Skin epidermis (tissue), 12 donors: ENCODE measurements around the gene SAMD4B.
A peak's percentile ranks its signal among the peaks of the same experiment; 100 is the strongest.
"Not testable (repeated sequence)": the region's sequence is repeated elsewhere in the genome, so short reads cannot be mapped to it uniquely, and the experiment has no call there.

ENCODE experiments used
- H3K27ac ChIP-seq, 21 experiments: fragments of 200-600 bp; sonication (generic) in 11 of 21; one replicate each; pipeline ENCODE4 v1.5.0; 2020; ENCODE audit warnings: mild to moderate bottlenecking in 3 of 21, inconsistent platforms in 2 of 21, moderate library complexity in 2 of 21
- H3K4me3 ChIP-seq, 7 experiments: fragments of 200-600 bp; sonication (generic) in 2 of 7; one replicate each; pipeline ENCODE4 v1.5.0; 2020; ENCODE audit warnings: inconsistent platforms in 2 of 7, mild to moderate bottlenecking in 2 of 7, moderate library complexity in 1 of 7

The SAMD4B gene

GRCh38 chr19:39308531-39309304 is 33.5 kb upstream of the SAMD4B start:
- H3K4me3 ChIP-seq, result no peak overlapping the region
- no peak overlapping the region for H3K27ac ChIP-seq

DNA sequence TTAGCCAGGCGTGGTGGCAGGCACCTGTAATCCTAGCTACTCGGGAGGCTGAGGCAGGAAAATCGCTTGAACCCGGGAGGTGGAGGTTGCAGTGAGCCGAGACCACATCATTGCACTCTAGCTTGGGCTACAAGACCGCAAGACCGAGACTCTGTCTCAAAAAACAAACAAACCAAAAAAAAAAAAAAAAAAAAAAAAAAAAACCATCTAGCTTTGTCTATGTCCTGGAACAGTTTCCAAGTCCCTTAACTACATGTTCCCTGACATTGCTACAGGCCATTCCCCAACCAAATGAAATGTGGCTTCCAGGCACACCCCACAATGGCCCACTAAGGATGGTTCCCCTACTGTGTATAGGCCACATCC is 32.9 kb upstream of the SAMD4B start:
- not testable (repeated sequence) for H3K27ac ChIP-seq, H3K4me3 ChIP-seq

DNA sequence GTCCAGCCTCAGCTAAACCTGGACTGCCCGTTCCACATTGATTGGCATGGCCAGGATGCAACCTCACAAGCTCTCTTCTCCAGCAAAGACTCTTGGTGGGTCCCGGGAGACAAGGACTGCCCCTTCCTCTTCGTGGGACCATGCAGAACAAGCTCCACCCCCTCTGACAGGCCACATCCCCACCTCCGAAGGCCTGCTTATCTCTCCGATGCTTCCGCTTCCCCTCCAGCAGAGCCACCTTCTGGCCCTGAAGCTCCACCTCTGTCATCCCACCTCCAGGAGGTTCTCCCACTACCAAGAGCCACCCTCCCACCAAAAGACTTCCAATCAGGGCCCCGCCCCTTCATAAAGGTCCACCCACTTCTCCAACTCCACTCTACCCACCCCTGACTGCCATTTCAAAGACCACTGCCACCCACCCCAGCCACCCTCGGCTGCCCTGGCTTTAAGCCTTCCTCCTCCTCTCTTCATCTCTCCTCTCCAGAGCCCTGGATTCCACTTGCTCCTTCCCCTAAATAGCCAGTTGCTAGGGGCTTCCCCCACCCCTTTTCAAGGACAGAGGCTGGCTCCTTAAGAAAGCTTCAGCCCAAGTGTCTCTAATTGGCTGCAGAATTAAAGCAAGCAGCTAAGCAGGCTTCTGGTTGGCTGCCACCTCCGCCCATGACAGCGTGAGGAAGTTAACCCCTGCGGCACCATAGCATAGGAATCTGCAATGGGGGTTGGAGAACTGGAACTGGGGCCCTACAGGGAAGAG is 31.5 kb upstream of the SAMD4B start:
- no peak overlapping the region for H3K27ac ChIP-seq
- no peak overlapping the region for H3K4me3 ChIP-seq

DNA sequence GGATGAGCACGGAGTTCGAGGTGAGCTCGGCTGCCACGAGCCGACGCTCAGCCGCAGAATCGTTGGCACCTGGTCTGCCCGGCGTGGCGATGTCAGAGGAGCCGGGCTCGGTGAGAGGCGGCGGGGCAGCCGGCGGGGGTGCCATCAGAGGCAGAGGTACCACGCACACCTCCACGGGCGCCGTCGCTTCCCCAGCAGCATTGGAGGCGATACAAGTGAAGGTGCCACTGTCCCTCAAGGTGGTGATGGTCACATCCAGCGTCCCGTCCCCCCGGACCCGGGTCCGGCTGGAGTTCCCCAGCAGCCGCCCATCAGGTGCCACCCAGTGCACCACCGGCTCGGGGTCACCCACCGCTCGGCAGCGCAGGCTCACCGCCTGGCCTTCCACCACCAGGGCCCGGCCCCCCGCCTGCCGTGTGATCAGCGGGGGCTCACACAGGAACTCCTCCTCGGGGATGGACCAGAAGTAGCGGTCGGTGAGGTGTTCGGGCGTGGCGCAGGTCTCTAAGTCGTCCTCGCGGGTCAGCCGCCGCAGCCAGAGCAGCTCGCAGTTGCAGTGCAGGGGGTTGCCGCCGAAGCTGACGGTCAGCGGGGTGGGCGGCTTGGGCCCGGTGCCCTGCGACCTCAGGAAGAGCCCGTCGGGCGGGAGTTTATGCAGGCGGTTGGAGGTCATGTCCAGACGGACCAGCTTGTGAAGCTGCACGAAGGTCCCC is 28.0 kb upstream of the SAMD4B start:
- no peak overlapping the region for H3K27ac ChIP-seq
- H3K4me3 ChIP-seq, result no peak overlapping the region

GRCh38 chr19:39315933-39316332 is 26.3 kb upstream of the SAMD4B start:
- Histone ChIP-seq H3K4me3 (no peak overlapping the region), H3K27ac (no peak overlapping the region)

DNA sequence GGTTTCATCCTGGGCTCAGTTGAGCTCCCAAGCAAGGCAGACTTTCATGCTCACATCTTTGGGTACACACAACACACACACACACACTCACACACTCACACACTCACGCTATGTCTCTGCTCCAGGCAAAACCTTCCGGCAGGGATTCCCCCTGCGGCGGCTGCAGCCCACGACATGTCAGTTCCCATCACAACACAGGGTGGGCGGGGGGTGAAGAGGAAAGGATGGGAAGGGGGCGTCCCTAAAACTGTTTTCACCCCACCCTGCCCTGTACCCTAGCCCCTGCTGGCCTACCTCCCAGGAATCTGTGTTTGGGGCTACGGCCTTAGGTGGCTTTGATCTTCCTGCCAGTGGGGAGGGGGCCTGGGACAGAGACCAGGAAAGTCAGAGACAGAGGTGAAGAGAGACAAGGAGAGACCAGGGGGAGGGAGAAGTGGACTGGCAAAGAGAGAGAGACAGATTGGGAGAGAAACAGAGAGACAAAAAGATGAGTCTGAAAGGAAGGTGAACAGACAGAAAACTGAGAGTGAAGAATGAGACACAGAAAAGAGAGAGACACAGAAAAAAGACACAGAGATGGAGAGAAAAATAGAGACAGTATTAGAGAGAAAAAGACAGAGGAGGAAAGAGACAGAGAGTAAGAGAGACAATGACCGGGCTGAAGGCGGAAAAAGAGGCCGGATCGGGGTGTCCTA is 25.4 kb upstream of the SAMD4B start:
- Histone ChIP-seq H3K4me3 (no peak overlapping the region), H3K27ac (no peak overlapping the region)

DNA sequence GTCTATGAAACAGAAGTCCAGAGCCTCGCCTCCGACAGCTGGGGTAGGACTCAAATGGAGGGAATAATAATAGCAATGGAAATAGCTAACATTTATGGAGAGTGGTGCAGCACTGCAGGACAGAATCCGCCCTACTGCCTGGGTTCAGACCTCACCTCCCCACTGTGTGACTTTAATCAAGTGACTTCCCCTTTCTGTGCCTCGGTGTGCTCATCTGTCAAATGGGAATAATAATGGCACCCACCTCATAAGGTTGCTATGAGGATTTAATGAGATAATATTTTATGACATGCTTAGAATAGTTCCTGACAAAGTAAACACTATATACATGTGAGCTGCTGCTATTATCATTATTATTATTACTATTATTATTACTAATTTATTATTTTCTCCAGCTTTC is 24.7 kb upstream of the SAMD4B start:
- H3K27ac ChIP-seq, result no peak overlapping the region
- no peak overlapping the region for H3K4me3 ChIP-seq

GRCh38 chr19:39318071-39318470 is 24.1 kb upstream of the SAMD4B start:
- Histone ChIP-seq H3K27ac (no peak overlapping the region), H3K4me3 (no peak overlapping the region)

DNA sequence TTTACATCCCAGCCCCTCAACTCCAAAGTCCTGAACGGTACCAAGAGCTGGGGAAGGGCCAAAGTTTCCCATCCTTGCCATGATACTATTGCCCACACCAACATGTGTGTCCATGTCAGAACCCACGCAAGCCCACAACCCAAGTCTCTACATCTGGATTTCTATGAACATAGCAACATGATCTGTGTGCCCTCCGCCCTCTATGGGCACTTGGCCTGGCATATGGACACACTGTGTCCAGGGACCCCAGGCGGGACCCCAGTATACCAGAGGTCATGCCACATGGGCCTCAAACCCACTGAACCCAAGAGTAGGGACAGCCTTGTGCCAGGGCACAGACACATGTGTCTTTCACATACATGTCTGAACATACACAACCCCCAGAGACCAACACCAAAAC is 23.5 kb upstream of the SAMD4B start:
- Histone ChIP-seq H3K4me3 (no peak overlapping the region), H3K27ac (no peak overlapping the region)

DNA sequence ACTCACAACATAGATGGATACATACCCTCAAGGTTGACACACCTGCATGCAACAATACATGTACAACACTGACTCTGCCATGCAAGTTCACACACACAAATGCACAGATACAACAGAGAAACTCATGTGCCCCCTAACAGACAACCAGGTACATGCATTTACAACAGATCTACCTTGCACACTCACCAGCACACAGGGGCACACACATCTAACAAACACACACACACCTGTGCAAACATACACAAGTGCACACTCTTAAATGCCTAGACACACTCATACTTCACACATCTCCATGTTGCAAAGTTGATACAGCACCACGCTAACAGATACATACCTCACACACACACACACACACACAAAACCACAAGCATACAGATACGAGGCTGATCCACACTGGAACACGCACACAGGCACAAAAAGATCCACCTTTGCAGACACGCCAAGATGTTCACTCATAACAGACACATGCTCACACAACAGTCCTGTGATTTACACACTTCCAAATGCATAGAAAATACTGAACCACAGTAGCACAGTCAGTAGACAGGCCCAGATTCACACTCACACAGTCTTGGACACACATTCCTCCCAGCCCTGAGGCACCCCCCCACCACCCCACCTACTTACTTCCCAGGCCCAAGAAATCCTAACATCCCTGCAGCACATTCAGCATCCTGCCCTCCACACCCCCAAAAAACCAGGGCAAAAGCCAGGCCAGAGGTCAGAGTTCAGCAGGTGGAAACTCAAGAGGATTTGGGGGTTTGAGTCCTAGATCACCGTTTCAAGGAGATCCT is 22.9 kb upstream of the SAMD4B start:
- peak overlapping the region in 1 of 7 experiments; percentile 60 for H3K4me3 ChIP-seq
- H3K27ac ChIP-seq, result no peak overlapping the region

DNA sequence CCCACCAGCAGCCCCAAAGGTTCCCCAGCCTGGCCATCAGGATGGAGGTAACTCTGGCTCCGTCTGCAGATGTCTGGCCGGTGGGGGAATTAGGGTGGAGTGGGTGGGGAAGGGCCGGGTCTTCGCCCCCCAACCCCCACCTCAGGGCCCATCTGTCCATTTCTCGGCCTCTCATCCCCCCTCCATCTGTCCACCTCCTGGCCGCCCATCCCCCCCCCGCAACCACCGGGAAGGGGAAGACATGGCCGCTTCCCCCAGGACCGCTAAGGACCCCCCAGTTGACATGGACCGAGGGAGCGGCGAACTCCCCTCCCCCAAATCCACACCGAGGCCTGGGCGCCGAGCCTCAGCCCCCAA is 22.4 kb upstream of the SAMD4B start:
- Histone ChIP-seq H3K4me3 (peak overlapping the region in 6 of 7 experiments; percentile 38 to 60 (median 45)), H3K27ac (peak overlapping the region in 2 of 21 experiments; percentile 57 to 62)

DNA sequence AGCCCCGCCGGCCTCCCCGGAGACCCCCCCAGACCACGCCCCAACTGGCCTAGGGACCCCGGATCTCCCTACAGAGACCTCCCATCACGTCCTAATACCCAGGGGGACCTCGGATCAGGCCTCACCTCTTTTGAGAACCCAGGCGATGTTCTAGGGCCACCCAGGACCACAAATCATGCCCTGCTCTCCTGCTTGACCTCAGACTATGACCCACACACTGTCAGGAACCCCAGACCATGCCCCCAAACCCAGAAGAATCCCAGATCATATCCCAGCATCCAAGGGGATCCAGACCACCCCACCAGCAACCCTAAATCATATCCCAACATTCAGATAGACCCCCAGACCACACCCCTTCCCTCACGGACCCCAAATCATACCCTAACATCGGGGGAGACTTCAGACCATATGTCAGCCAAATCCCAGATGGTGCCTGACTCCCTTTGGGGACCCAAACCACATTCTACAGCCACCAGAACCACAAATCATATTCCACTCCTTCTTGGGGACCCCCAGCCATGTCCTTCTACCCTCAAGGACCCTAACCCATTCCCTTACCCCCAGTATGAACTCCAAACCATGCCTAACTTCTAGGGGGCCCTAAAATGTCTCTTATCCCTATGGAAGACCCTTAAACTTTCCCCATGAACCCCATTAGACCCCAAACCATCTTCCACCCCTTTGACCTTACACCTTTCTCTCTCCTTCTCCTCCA is 20.9 kb upstream of the SAMD4B start:
- peak overlapping the region in 5 of 7 experiments; percentile 20 to 60 (median 48) for H3K4me3 ChIP-seq

DNA sequence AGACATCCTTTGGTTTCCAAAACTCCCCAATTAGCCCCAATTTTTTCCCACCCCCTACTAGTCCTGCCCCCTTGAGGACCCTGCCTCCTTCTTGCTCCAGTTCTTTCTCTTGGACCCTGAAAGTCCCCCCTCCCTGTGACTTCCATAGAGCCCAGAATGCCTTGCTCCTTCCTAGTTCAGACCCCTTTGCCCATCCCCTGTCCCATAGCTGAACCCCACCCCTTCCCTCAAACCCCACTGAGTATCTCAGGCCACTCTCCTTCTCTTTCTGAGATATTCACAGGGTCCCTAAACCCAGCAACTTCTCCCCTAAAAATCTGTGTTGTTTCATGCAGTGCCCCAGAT is 20.4 kb upstream of the SAMD4B start:
- no peak overlapping the region for H3K27ac ChIP-seq
- H3K4me3 ChIP-seq, result no peak overlapping the region

More for the DNA sequence above, 20.9 kb upstream of the SAMD4B start:
- H3K27ac ChIP-seq, result peak overlapping the region in 1 of 21 experiments; percentile 47

- no peak overlapping the region for H3K4me3 ChIP-seq
- H3K27ac ChIP-seq, result no peak overlapping the region
Observed at GRCh38 chr19:39324242-39324842, 17.9 kb upstream of the SAMD4B start.

GRCh38 chr19:39325778-39326665 is 16.2 kb upstream of the SAMD4B start:
- Histone ChIP-seq H3K27ac (no peak overlapping the region), H3K4me3 (no peak overlapping the region)

GRCh38 chr19:39327363-39328045 is 14.7 kb upstream of the SAMD4B start:
- Histone ChIP-seq H3K27ac (no peak overlapping the region), H3K4me3 (no peak overlapping the region)
